ENCODE results near the gene GRIK4. TPM values are rescaled to one million over a fixed set of nuclear protein-coding genes. Genes with fewer than 3 reads are reported as not detected.
A peak's percentile ranks its signal among the peaks of the same experiment; 100 is the strongest.

Gene GRIK4
- total RNA-seq, 1 experiment from 2014 or later = 0.14 TPM

DNA sequence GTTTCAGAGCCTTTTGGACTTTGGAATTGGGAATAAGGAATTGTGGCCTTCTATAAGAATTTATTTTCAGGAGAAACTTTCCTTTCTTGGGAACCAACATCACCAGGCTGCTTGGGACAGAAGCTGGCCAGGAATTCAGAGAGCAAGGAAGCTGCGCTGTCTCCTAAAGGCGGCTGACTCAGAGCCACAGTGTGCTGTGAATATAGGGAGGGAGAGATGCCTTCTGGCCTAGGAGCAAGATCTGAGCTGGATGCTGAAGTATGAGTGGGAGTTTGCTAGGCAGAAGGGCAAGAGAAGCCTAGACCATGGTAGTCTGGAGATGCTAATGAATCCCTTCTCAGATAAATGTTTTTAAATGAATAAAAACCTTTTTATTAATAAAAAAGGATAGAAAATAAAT lies 298.7 kb downstream of the GRIK4 start:
- no peak for DNase-seq (ENCODE audit: low spot score)

DNA sequence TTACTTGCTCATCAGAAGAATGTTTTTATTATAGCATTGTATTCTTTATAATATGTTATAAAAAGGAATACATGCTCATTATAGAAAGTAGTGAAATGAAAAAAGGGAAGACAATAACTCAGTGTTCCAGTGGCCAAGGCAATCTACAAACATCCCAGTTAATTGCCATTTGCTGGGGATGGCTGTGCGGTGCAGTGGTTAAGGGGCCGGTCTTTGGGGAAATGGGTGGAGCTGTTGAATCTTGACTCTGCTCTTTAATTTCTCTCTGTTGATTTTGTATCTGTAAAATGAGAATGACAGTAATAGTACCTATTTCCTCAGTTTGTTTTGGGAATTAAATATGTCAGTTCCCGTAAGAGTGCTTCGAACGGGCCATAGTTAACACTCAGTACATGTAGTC lies 299.7 kb downstream of the GRIK4 start:
- no peak for DNase-seq (ENCODE audit: low spot score)

DNA sequence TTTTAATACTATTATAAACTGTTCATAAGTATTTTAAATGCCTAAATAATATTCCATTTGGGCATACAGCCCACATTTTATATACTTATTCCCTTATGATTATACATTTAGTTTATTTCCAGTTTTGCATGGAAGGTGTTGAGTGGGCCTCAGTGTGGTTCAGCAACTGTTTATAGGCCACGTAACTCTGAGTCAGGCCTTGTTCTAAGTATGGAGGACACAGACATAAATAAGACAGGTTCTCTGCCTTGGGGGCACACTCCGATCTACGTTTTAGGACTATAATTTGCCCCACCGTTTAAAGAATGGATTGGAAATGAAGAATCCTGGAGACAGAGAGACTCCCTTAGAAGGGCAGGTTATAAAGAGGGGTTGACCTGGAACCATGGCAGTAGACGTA lies 300.2 kb downstream of the GRIK4 start:
- DNase-seq (ENCODE audit: low spot score) = no peak

- no peak for DNase-seq (ENCODE audit: low spot score)
Observed at GRCh38 chr11:120814531-120815318, 303.2 kb downstream of the GRIK4 start.

DNA sequence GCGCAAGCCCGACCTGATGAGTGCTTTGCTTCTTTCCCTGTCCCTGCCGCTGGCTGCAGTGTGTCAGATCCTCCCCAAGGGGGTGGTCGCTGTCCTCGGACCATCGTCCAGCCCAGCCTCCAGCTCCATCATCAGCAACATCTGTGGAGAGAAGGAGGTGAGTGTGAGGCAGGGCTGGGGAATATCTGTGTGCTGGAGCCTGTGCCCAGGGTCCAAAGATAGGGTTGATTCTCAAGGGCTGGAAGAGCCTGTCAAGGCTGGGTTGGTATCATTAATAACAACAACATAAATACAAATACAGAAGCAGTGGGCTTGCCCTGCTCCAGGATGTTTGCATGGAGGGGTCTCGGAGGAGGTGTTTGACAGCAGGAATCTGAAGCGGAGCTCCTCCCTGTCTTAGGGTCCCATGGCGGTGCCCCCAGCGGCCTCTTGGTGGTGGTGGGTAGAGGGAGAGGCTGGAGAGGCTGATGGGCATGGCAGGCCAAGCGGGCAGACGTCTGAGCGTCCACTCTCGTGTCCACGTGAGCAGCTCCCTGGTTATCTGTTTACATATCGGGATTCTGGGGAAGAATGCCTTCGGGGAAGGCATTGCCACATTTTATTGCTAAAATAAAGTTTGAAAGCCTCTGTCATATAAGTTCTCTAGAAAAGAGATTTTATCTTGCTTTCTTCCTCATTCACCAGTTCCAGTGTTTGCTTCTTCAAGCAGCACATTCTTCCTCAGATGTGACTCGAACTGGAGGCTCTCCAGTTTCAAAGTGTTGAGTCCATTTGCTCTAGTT lies 304.0 kb downstream of the GRIK4 start:
- DNase-seq (ENCODE audit: low spot score) = no peak

GRCh38 chr11:120816176-120816575 lies 304.6 kb downstream of the GRIK4 start:
- DNase-seq (ENCODE audit: low spot score) = no peak

DNA sequence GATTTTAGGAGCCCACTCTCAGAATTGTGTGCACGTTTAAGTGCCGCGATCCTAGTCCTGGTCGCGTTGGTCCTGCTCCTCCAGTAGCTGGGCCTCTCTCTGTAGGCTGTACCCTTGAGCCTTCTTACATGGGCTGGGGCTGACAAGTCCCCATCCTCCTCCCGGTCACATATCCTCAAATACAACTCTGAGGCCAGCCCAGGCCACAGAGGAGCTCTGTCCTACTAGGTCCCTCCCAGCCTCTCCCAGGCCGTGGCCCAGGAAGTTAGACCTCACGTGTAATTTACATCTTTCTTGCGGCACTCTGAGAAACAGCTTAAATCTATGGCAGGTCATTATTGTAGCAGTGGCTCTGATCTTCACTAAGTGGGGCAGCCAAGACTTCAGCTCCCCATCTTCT lies 305.2 kb downstream of the GRIK4 start:
- no peak for DNase-seq (ENCODE audit: low spot score)

DNA sequence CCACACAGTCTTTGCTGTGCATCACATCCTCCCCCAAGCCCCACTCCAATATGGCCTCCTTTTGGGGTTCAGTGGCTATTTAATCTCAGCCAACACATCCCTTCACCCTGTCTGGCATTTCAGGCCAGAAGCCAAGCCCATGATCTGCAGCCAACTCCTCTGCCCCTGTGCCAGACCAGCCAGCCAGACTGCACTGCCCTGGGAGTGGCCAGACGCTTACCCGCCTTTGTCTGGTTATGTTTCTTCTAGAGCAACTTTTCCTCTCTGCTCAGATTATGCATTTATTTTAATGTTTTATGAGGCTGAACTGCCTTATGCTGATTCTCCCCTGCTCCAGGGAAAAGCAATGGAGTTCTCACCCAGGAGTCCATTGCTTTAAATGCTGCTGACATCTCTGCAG lies 305.6 kb downstream of the GRIK4 start:
- DNase-seq (ENCODE audit: low spot score) = no peak

- DNase-seq (ENCODE audit: low spot score) = no peak
Observed at GRCh38 chr11:120818097-120818496, 306.5 kb downstream of the GRIK4 start.

DNA sequence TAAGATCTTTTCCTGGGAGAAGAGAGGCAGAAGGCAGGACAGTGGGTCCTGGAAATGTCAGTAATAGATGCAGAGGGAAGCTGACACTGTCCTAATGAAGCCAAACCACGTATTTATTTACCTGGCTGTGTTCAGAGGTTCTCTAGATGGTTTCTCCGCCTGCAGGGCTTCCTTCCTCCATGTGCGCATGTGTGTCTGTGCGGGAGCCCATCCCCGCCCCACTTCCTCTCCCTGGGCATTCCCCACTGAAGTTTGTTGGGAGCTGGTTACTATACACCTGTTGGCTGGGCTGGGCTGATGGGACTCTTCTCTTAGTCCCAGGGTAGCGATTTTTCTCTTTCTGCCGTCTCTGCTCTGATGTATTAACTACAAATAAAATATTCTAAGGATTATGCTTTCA lies 307.5 kb downstream of the GRIK4 start:
- DNase-seq (ENCODE audit: low spot score) = no peak

DNA sequence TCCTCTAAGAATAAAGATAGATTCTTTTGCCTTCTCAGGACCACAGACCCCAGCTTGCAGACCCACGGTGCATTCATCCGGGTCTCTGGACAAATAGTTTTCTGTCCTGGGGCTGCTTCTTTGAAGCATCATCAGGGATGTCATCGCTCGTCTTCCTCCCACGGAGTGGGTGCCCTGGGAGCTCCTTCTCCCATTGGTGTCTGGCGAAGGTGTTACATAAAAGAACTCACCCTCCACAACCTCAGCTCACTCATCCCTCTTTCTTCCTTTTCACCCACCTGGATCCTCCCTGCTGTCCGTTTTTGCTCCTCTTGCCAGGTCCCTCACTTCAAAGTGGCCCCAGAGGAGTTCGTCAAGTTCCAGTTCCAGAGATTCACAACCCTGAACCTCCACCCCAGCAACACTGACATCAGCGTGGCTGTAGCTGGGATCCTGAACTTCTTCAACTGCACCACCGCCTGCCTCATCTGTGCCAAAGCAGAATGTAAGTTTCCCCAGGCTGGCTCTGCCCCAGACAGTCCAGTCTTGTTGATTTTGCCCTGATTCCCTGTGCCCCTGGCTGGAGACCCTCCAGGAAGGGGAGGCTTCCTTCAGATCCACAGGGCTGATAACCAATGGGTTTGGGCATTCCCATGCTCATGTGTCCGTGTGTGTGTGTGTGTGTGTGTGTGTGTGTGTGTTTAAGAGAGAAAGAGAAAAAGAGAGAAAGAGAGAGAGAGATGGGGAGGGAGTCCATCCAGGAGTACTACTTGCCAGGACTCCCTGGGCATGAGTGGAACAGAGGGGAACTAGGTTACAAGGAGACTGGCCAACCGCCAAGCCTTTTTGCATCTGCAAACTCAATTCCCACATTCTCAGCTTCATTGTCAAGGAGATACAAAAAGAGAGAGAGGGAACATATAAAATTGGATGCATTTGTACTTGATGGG lies 308.2 kb downstream of the GRIK4 start:
- no peak for DNase-seq (ENCODE audit: low spot score)

GRCh38 chr11:120823159-120823558 lies 311.6 kb downstream of the GRIK4 start:
- DNase-seq (ENCODE audit: low spot score) = no peak

GRCh38 chr11:120824242-120824641 lies 312.7 kb downstream of the GRIK4 start:
- no peak for DNase-seq (ENCODE audit: low spot score)

DNA sequence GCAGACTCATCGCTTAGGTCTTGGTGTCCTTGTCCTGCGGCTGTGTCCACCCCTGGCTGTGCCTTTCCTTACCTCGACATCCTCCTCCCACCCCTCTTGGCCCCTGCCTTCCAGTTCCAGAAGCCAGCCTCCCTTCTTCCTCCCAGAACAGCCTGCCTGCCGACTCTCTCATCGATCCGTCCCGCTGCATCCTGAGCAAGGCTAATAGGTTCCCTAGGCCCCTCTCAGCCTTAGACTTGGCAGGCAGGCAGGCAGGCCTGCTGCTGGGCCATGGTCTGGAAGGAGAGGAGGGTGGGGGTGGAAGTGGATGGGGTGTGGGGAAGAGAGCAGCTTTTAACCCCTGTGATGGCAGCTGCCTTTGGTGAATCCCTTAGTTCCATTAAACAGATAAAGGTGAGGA lies 315.6 kb downstream of the GRIK4 start:
- no peak for DNase-seq (ENCODE audit: low spot score)

DNA sequence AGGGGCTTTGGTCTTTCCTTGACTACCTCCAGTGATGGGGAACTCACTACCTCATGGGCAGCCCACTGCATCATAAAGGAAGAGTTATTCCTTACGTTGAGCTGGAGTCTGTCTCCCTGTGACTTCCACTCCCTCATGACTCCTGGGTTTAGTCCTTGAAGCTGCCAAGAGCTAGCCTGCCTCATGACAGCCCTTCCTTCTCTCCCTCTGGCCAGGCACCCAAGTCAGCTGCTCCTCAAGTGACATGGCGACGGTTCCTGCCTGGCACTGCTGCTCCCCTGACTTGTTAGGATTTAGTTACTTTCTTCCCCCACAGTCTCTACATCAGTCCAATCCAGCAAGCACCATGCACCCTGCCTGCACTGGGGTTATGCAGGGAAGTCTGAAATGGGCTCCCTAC lies 316.3 kb downstream of the GRIK4 start:
- no peak for DNase-seq (ENCODE audit: low spot score)

DNA sequence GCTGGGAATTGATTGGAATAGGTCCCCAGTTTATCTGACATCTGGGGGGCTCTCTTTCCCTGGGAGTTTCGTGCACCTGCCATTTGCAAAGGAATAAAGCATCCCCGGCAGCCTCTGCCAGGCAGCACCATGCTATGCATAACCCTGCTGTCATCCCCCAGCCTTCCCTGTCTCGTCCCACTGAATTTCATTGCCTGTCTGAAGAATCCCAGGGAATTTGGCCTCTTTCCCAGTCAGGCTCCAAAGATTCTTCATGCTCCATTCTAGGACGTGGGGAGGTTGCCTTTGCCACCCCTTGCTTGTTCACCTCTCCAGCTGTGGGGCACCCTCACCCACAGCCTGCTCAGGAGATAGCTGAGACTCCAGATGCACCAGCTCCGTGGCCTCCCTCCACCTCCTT lies 317.3 kb downstream of the GRIK4 start:
- no peak for DNase-seq (ENCODE audit: low spot score)

- DNase-seq (ENCODE audit: low spot score) = peak; percentile 23
Observed at GRCh38 chr11:120830085-120830620, 318.6 kb downstream of the GRIK4 start.

DNA sequence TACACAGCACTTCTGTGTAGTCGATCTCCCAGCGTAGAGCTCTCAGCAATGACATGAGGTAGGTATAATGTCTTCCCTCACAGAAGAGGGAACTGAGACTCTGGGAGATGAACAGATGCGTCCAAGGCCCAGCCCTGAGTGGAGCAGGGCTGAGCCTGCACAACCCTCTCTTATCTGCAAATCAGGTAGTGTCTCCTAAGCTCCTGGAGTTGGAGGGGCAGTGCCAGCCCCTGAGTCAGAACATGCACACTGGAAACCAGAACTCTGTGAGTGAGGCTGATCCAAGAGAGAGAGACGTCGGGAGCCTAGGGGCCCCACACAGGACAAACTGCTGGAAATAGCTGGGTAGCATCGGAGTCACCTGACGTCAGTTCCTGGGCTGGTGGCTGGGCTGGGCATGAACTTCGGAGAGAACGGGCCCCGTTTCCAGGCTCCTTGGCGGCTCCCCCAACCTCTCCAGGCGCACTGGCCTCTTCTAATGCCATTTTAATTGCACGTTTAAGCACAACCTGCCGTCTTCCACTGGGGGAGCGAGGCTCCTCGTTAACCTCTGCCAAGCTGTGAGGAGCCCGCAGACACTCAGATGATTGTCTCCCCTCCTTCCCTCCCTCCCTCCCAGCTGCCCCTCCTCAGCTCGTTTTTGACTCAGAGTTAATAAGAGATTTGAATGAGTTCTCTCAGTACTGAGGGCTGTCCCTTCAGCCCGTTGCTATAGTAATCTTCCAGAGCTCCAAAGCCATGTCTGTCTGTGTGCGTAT lies 321.1 kb downstream of the GRIK4 start:
- DNase-seq (ENCODE audit: low spot score) = no peak

GRCh38 chr11:120834686-120835210 lies 323.2 kb downstream of the GRIK4 start:
- no peak for DNase-seq (ENCODE audit: low spot score)

DNA sequence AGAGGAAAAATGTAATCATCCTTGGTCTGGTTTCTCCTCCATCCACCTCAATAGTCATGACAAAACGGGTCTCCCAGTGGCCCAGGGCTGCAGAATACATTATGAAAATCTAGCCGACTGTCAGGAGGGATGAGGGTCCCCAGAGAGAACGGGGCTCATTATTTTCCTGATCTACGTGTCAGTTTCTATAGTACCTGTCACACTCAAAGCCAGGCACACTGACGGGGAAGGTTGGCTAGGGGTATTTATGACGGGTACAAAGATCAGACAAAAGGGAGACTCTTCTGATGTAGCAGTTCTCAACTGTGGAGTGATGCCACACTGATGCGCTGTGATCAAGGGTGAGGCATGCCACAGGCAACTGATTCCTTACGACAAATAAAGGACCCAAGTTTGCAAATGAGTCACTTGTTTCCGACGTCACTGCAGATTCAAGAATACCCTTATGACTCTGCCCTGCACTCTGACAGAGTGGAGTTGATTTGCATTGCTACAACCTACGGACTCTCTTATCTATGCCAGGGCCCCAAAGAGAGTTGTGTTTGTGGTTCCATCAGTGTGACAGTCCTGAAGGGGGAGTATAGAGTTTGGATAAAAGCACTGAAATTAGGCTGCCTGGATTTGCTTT lies 324.2 kb downstream of the GRIK4 start:
- DNase-seq (ENCODE audit: low spot score) = no peak
